PC-9 (cell line): Measurements from ENCODE around the gene CELF4. TPM values are rescaled to one million over a fixed set of nuclear protein-coding genes. Genes with fewer than 3 reads are reported as not detected.

Source experiments
- BruUV-seq: library from RNA; stranded (reverse); fragments of 400-500 nt; replicated peaks from 2 replicates; lab custom pipeline; 2021; lab: Mats Ljungman, UMichigan
- CTCF ChIA-PET: fragments of 300-600 bp; sonication (Branson Sonifier 250); formaldehyde crosslinking; loops from one replicate; lab custom pipeline; 2022; ENCODE audit warnings: antibody characterized with exemption; lab: Charles Lee
- POLR2A ChIA-PET: fragments of 300-600 bp; sonication (Branson Sonifier 250); formaldehyde crosslinking; loops from one replicate; lab custom pipeline; 2022; ENCODE audit warnings: antibody characterized with exemption; ENCODE audit not compliant: unreplicated experiment; lab: Charles Lee
- DNase-seq, 2 experiments: peaks; one replicate each; pipeline versions ENCODE4 v3.0.0 to v3.0.0-alpha.2; 2015 to 2022; ENCODE audit warnings: mixed read lengths in 1 of 2
- H2AFZ ChIP-seq: fragments of 200-600 bp; sonication (generic); 2 replicates; pipeline ENCODE4 v1.8.1; 2017; ENCODE audit warnings: antibody characterized with exemption
- H3F3A ChIP-seq: fragments of 200-600 bp; sonication (generic); 2 replicates; pipeline ENCODE4 v1.8.1; 2017; ENCODE audit warnings: antibody characterized with exemption, mild to moderate bottlenecking, low read depth; ENCODE audit not compliant: insufficient read depth
- H3K27ac ChIP-seq: fragments of 200-600 bp; sonication (generic); 2 replicates; pipeline ENCODE4 v1.6.1; 2016; ENCODE audit warnings: mixed run types
- H3K27me3 ChIP-seq: fragments of 200-600 bp; sonication (generic); 2 replicates; pipeline ENCODE4 v1.6.1; 2016; ENCODE audit warnings: low read depth, mixed run types; ENCODE audit not compliant: insufficient read depth
- H3K36me3 ChIP-seq: fragments of 200-600 bp; sonication (generic); 2 replicates; pipeline ENCODE4 v1.6.1; 2016; ENCODE audit warnings: low read depth, mixed run types
- H3K4me1 ChIP-seq: fragments of 200-600 bp; sonication (generic); replicated peaks from 2 replicates; pipeline ENCODE4 v1.6.1; 2016; ENCODE audit warnings: mixed run types; ENCODE audit not compliant: insufficient read depth
- H3K4me2 ChIP-seq: fragments of 200-600 bp; sonication (generic); 2 replicates; pipeline ENCODE4 v1.6.1; 2017; ENCODE audit warnings: mixed run types
- H3K4me3 ChIP-seq: fragments of 200-600 bp; sonication (generic); 2 replicates; pipeline ENCODE4 v1.6.1; 2016; ENCODE audit warnings: mixed run types
- H3K79me2 ChIP-seq: fragments of 200-600 bp; sonication (generic); 2 replicates; pipeline ENCODE4 v1.6.1; 2017; ENCODE audit warnings: low read depth, mixed run types
- H3K9me2 ChIP-seq: fragments of 200-600 bp; sonication (generic); 2 replicates; pipeline ENCODE4 v1.8.1; 2017; ENCODE audit warnings: mild to moderate bottlenecking; ENCODE audit not compliant: insufficient read depth
- H3K9me3 ChIP-seq: fragments of 200-600 bp; sonication (generic); 2 replicates; pipeline ENCODE4 v1.8.1; 2016; ENCODE audit warnings: low read depth; ENCODE audit not compliant: insufficient read depth
- H4K20me1 ChIP-seq: fragments of 200-600 bp; sonication (generic); 2 replicates; pipeline ENCODE4 v1.8.1; 2017; ENCODE audit not compliant: insufficient read depth
- EZH2 ChIP-seq: fragments of 200-600 bp; sonication (generic); IDR thresholded peaks from 2 replicates; pipeline ENCODE4 v1.8.0; 2017; ENCODE audit warnings: antibody characterized with exemption, low read depth
- intact Hi-C: fragments of 100-400 bp; cut with micrococcal nuclease; formaldehyde crosslinking; loops from one replicate; pipeline ENCODE4 v1.10.0; 2022; ENCODE audit not compliant: unreplicated experiment
- total RNA-seq: library from RNA; stranded (reverse); gene quantifications from 2 replicates; pipeline ENCODE4 v1.2.3, GENCODE V29; 2021
- TF ChIP-seq, protein P1 (sequence below): fragments of 200-600 bp; sonication (generic); conservative IDR thresholded peaks from 2 replicates; pipeline ENCODE4 v1.6.1; 2017; ENCODE audit warnings: mixed run types, antibody characterized with exemption, mild to moderate bottlenecking, moderate library complexity

The CELF4 gene
- total RNA-seq, 1 experiment from 2014 or later: 1.2 TPM

DNA sequence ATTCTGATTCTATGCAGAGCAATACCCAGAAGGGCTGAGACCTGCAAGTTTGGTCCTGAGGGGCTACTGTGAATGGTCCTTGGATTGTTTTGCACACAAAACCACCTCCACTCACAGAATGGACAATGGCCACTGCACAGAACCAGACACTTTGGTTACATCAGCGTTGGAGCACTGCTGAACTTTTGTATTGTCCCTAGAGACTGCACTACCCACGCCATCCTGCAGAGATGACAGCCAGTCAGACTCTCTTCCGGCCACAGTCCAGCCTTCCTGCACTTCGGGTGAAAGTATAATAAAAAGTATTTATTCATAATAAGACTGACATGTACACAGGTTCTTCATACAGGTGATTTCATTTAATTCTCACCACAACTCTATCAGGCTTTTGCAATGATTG, 35.7 kb downstream of the CELF4 start:
- H3K4me3 ChIP-seq: no peak overlapping the region
- no peak for TF ChIP-seq EZH2
- TF ChIP-seq, protein P1, sequence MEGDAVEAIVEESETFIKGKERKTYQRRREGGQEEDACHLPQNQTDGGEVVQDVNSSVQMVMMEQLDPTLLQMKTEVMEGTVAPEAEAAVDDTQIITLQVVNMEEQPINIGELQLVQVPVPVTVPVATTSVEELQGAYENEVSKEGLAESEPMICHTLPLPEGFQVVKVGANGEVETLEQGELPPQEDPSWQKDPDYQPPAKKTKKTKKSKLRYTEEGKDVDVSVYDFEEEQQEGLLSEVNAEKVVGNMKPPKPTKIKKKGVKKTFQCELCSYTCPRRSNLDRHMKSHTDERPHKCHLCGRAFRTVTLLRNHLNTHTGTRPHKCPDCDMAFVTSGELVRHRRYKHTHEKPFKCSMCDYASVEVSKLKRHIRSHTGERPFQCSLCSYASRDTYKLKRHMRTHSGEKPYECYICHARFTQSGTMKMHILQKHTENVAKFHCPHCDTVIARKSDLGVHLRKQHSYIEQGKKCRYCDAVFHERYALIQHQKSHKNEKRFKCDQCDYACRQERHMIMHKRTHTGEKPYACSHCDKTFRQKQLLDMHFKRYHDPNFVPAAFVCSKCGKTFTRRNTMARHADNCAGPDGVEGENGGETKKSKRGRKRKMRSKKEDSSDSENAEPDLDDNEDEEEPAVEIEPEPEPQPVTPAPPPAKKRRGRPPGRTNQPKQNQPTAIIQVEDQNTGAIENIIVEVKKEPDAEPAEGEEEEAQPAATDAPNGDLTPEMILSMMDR: no peak
- intact Hi-C loops: no loop called here
- no peaks in the 10 kb centered on the region for H3K9me3 ChIP-seq
- no peak overlapping the region for H2AFZ ChIP-seq
- DNase-seq: no peak
- H3K27ac ChIP-seq: no peak overlapping the region
- no TSS peak for BruUV-seq
- H3K4me2 ChIP-seq: no peak overlapping the region
- CTCF ChIA-PET: no interaction called here
- no peaks in the 10 kb centered on the region for H3K4me1 ChIP-seq
- POLR2A ChIA-PET: no interaction called here
- H3K79me2 ChIP-seq: no peaks in the 10 kb centered on the region
- H3K27me3 ChIP-seq: peaks cover 60% of the 10 kb centered on the region
- H3K36me3 ChIP-seq: no peaks in the 10 kb centered on the region
- H3K9me2 ChIP-seq: no peaks in the 10 kb centered on the region
- H4K20me1 ChIP-seq: no peaks in the 10 kb centered on the region
- H3F3A ChIP-seq: no peaks in the 10 kb centered on the region

DNA sequence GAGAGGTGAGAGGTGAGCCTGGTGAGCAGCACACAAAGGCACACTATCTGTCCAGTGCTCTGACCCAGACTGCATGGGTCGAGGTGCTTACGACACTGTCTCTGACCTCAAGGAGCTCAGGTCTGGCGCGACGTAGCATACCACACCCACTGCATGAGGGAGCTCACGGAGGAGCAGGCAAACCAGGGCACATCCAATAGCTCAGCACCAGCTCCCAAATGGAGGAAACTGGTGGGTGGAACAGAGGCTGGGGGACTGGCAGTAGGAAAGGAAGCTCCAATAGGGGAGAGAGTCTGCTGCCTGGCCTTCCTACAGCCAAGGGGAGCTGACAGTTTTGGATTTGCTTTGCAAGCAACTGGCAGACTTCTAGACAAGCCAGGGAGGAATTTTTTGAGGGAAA, 36.3 kb downstream of the CELF4 start:
- Histone ChIP-seq H4K20me1 (no peaks in the 10 kb centered on the region), H3K4me1 (no peaks in the 10 kb centered on the region), H3K27ac (no peak overlapping the region), H3K27me3 (peaks cover 54% of the 10 kb centered on the region), H3K4me3 (no peak overlapping the region), H3K9me3 (no peaks in the 10 kb centered on the region), H3F3A (no peaks in the 10 kb centered on the region), H3K36me3 (no peaks in the 10 kb centered on the region), H3K9me2 (no peaks in the 10 kb centered on the region), H3K4me2 (no peak overlapping the region), H3K79me2 (no peaks in the 10 kb centered on the region), H2AFZ (no peak overlapping the region)
- no TSS peak for BruUV-seq
- no peak for TF ChIP-seq EZH2
- TF ChIP-seq, protein P1: no peak
- intact Hi-C loops: no loop called here
- POLR2A ChIA-PET: no interaction called here
- CTCF ChIA-PET: no interaction called here
- DNase-seq: no peak

DNA sequence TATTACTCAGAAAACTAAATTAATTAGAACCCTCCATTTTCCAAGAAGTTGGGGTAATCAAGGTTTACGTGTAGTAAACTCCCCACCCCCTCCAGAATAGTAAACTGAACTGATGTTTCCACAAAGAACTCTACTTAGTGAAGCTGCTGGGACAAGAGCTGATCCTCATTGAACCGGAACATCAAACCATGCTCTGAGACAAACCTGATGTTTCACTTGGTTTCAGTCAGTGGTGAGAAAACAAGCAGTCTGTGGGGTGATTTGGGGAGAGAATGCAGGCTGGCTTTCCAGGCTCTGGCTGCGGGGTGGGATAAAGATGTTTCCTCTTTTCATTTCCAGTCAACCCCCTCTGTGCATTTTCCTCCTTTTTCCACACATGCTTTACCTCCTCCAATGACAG, 38.2 kb downstream of the CELF4 start:
- BruUV-seq: no TSS peak
- Histone ChIP-seq H3K79me2 (no peaks in the 10 kb centered on the region), H3F3A (no peaks in the 10 kb centered on the region), H3K4me2 (no peak overlapping the region), H3K4me3 (no peak overlapping the region), H4K20me1 (no peaks in the 10 kb centered on the region), H2AFZ (no peak overlapping the region), H3K36me3 (no peaks in the 10 kb centered on the region), H3K4me1 (no peaks in the 10 kb centered on the region), H3K27ac (no peak overlapping the region), H3K9me2 (no peaks in the 10 kb centered on the region), H3K27me3 (peaks cover 43% of the 10 kb centered on the region), H3K9me3 (no peaks in the 10 kb centered on the region)
- POLR2A ChIA-PET: no interaction called here
- no peak for DNase-seq
- intact Hi-C loops: no loop called here
- CTCF ChIA-PET: no interaction called here
- TF ChIP-seq, protein P1: no peak
- no peak for TF ChIP-seq EZH2
